PC-9 (cell line): ENCODE measurements around the gene CPA4.

Experiments used
- EZH2 ChIP-seq: fragments of 200-600 bp; sonication (generic); IDR thresholded peaks from 2 replicates; pipeline ENCODE4 v1.8.0; 2017; ENCODE audit warnings: antibody characterized with exemption, low read depth
- TF ChIP-seq, protein P1 (sequence below): fragments of 200-600 bp; sonication (generic); conservative IDR thresholded peaks from 2 replicates; pipeline ENCODE4 v1.6.1; 2017; ENCODE audit warnings: mixed run types, antibody characterized with exemption, mild to moderate bottlenecking, moderate library complexity

DNA sequence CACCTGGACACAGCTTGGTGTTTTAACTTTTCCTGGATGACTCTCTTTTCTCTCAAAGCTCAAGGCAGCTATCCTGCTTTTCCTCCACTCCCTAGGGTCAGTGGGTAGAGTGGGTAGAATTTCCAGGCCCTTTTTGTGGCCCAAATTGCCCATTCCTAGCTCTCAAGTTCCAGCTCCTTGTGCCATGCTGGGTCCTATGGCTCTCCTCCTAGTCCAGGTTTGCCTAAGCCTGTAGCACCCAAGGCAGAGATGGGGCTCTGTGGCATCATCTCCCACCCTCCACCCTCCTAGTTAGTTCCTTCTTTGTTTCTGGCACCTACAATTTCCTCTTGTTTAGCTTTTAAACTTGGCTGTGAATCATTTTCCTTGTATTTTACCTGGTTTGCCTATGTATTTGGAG is 9.7 kb downstream of the CPA4 start:
- TF ChIP-seq, protein P1, sequence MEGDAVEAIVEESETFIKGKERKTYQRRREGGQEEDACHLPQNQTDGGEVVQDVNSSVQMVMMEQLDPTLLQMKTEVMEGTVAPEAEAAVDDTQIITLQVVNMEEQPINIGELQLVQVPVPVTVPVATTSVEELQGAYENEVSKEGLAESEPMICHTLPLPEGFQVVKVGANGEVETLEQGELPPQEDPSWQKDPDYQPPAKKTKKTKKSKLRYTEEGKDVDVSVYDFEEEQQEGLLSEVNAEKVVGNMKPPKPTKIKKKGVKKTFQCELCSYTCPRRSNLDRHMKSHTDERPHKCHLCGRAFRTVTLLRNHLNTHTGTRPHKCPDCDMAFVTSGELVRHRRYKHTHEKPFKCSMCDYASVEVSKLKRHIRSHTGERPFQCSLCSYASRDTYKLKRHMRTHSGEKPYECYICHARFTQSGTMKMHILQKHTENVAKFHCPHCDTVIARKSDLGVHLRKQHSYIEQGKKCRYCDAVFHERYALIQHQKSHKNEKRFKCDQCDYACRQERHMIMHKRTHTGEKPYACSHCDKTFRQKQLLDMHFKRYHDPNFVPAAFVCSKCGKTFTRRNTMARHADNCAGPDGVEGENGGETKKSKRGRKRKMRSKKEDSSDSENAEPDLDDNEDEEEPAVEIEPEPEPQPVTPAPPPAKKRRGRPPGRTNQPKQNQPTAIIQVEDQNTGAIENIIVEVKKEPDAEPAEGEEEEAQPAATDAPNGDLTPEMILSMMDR: no peak
- TF ChIP-seq EZH2: no peak
